ENCODE results near the gene HOXB5. TPM values are rescaled to one million over a fixed set of nuclear protein-coding genes. Genes with fewer than 3 reads are reported as not detected.

HOXB5 gene
- total RNA-seq, 4 donors from 2014 or later: 0.72 to 3.3 (median 1.4) TPM

- DNase-seq (ENCODE audit: low spot score) (no peak), ATAC-seq (ENCODE audit: low FRiP score) (no peak)
- no peak for TF ChIP-seq CTCF (IDR thresholded peaks at IDR 0.05)
Measured at GRCh38 chr17:48589831-48590606, 3.6 kb downstream of the HOXB5 start, which contains the start of gene HOXB3. HOXB3 (minus strand) TSS chr17:48590241; CDS start chr17:48552474, 37,767 bp downstream.

GRCh38 chr17:48589060-48589830 is 4.3 kb downstream of the HOXB5 start:
- DNase-seq (ENCODE audit: low spot score): no peak
- no peak for TF ChIP-seq CTCF (IDR thresholded peaks at IDR 0.05)
- ATAC-seq (ENCODE audit: low FRiP score): no peak

GRCh38 chr17:48588528-48588927 is 5.1 kb downstream of the HOXB5 start:
- TF ChIP-seq CTCF (IDR thresholded peaks at IDR 0.05): no peak
- no peak for ATAC-seq (ENCODE audit: low FRiP score)
- DNase-seq (ENCODE audit: low spot score): no peak

GRCh38 chr17:48588074-48588415 is 5.5 kb downstream of the HOXB5 start:
- DNase-seq (ENCODE audit: low spot score) (no peak), ATAC-seq (ENCODE audit: low FRiP score) (no peak)
- TF ChIP-seq CTCF (IDR thresholded peaks at IDR 0.05): no peak

- ATAC-seq (ENCODE audit: low FRiP score) (no peak), DNase-seq (ENCODE audit: low spot score) (no peak)
- TF ChIP-seq CTCF (IDR thresholded peaks at IDR 0.05): no peak
Measured at GRCh38 chr17:48587276-48588073, 6.1 kb downstream of the HOXB5 start.

GRCh38 chr17:48586355-48587258 is 7.0 kb downstream of the HOXB5 start:
- DNase-seq (ENCODE audit: low spot score) (no peak), ATAC-seq (ENCODE audit: low FRiP score) (no peak)
- TF ChIP-seq CTCF (IDR thresholded peaks at IDR 0.05): no peak

Data from omental fat pad (tissue), 4 donors.